HepG2 (cell line): Measurements from ENCODE around the gene GSDME. TPM values are rescaled to one million over a fixed set of nuclear protein-coding genes. Genes with fewer than 3 reads are reported as not detected.

Experiments used
- FOXK1 ChIP-seq: sonication (generic); formaldehyde crosslinking; IDR thresholded peaks from 2 replicates; pipeline ENCODE4 v1.4.0; 2020; ENCODE audit warnings: low read depth, missing genetic modification reagents, borderline replicate concordance
- GABPA ChIP-seq, 2 experiments: IDR thresholded peaks; 2 replicates each; pipeline ENCODE4 v1.6.1; 2011 to 2016; ENCODE audit warnings: low read depth in 2 of 2, low read length in 1 of 2, missing biosample characterization in 1 of 2, missing genetic modification characterization in 1 of 2
- HDAC1 ChIP-seq: sonication (generic); formaldehyde crosslinking; IDR thresholded peaks from 2 replicates; pipeline ENCODE4 v1.5.1; 2020; ENCODE audit warnings: mild to moderate bottlenecking, missing genetic modification reagents
- HHEX ChIP-seq: IDR thresholded peaks from 2 replicates; pipeline ENCODE4 v1.6.1; 2016; ENCODE audit warnings: control low read depth
- HOXA3 ChIP-seq: sonication (generic); formaldehyde crosslinking; IDR thresholded peaks from 2 replicates; pipeline ENCODE4 v1.5.0; 2020; ENCODE audit warnings: missing genetic modification reagents
- IKZF1 ChIP-seq: fragments of 450-650 bp; IDR thresholded peaks from 2 replicates; pipeline ENCODE4 v1.7.1; 2016
- REL ChIP-seq: sonication (generic); formaldehyde crosslinking; conservative IDR thresholded peaks from 2 replicates; pipeline ENCODE4 v1.8.0; 2022; ENCODE audit warnings: mild to moderate bottlenecking, missing genetic modification reagents, moderate library complexity
- SP140L ChIP-seq: sonication (generic); formaldehyde crosslinking; IDR thresholded peaks from 2 replicates; pipeline ENCODE4 v1.4.0; 2020; ENCODE audit warnings: missing genetic modification reagents, borderline replicate concordance
- YY1 ChIP-seq: IDR thresholded peaks from 2 replicates; pipeline ENCODE4 v1.6.1; 2011; ENCODE audit warnings: low read length, low read depth, moderate library complexity, mild to moderate bottlenecking; ENCODE audit not compliant: insufficient read depth, insufficient replicate concordance
- ZMYM2 ChIP-seq: sonication (generic); formaldehyde crosslinking; IDR thresholded peaks from 2 replicates; pipeline ENCODE4 v1.8.0; 2022; ENCODE audit warnings: mild to moderate bottlenecking, missing genetic modification reagents
- ZNF713 ChIP-seq: sonication (generic); formaldehyde crosslinking; IDR thresholded peaks from 2 replicates; pipeline ENCODE4 v1.4.0; 2020; ENCODE audit warnings: mild to moderate bottlenecking, missing genetic modification reagents
- ZSCAN22 ChIP-seq: sonication (generic); formaldehyde crosslinking; IDR thresholded peaks from 2 replicates; pipeline ENCODE4 v1.4.0; 2020; ENCODE audit warnings: mild to moderate bottlenecking, missing genetic modification reagents
- polyA plus RNA-seq, 8 experiments: library from polyadenylated mRNA; depleted of rRNA in 3 of 8; stranded (reverse) in 7 of 8; unstranded in 1 of 8; fragments of >200 nt; fragmentation: Illumina TruSeq in 4 of 8; extraction: Trizol in 4 of 8; gene quantifications; 2 replicates each; pipeline versions ENCODE4 v1.2.1 to v1.2.3, GENCODE V29; 2011 to 2016; ENCODE audit warnings: low read depth in 4 of 8, missing spikeins in 1 of 8, mixed read lengths in 1 of 8; ENCODE audit not compliant: insufficient read depth in 1 of 8
- total RNA-seq, 5 experiments: library from RNA; depleted of rRNA; stranded (reverse); fragments of >200 nt; fragmentation: Illumina TruSeq; extraction: Trizol; gene quantifications; 2 replicates each; pipeline ENCODE4 v1.2.3, GENCODE V29; 2016; ENCODE audit warnings: low read depth in 1 of 5
- TF ChIP-seq, protein P1 (sequence below), 2 experiments: sonication (generic) in 1 of 2; formaldehyde crosslinking in 1 of 2; IDR thresholded peaks; 2 replicates each; pipeline versions ENCODE4 v1.4.0 to v1.6.1; 2018 to 2020; ENCODE audit warnings: missing genetic modification reagents in 2 of 2, borderline replicate concordance in 1 of 2, low read depth in 1 of 2, mild to moderate bottlenecking in 1 of 2, missing biosample characterization in 1 of 2
- TF ChIP-seq, protein P2 (sequence below): IDR thresholded peaks from 2 replicates; pipeline ENCODE4 v1.6.1; 2012; ENCODE audit warnings: low read depth, low read length, improper control_type of control experiment
- TF ChIP-seq, protein P3 (sequence below): sonication (generic); formaldehyde crosslinking; IDR thresholded peaks from 2 replicates; pipeline ENCODE4 v1.8.1; 2022; ENCODE audit warnings: mild to moderate bottlenecking, missing genetic modification reagents
- TF ChIP-seq, protein P4 (sequence below): sonication (generic); formaldehyde crosslinking; IDR thresholded peaks from 2 replicates; pipeline ENCODE4 v1.5.0; 2020; ENCODE audit warnings: mild to moderate bottlenecking, missing genetic modification reagents
- TF ChIP-seq, protein P5 (sequence below): sonication (generic); formaldehyde crosslinking; IDR thresholded peaks from 2 replicates; pipeline ENCODE4 v1.4.0; 2020; ENCODE audit warnings: mild to moderate bottlenecking, missing genetic modification reagents

GSDME gene
- total and polyA plus RNA-seq, 2 of the 13 experiments (the other 11 are each of a cell fraction or from before 2014, with no cell fraction given), result 19.2 to 28.2 TPM

DNA sequence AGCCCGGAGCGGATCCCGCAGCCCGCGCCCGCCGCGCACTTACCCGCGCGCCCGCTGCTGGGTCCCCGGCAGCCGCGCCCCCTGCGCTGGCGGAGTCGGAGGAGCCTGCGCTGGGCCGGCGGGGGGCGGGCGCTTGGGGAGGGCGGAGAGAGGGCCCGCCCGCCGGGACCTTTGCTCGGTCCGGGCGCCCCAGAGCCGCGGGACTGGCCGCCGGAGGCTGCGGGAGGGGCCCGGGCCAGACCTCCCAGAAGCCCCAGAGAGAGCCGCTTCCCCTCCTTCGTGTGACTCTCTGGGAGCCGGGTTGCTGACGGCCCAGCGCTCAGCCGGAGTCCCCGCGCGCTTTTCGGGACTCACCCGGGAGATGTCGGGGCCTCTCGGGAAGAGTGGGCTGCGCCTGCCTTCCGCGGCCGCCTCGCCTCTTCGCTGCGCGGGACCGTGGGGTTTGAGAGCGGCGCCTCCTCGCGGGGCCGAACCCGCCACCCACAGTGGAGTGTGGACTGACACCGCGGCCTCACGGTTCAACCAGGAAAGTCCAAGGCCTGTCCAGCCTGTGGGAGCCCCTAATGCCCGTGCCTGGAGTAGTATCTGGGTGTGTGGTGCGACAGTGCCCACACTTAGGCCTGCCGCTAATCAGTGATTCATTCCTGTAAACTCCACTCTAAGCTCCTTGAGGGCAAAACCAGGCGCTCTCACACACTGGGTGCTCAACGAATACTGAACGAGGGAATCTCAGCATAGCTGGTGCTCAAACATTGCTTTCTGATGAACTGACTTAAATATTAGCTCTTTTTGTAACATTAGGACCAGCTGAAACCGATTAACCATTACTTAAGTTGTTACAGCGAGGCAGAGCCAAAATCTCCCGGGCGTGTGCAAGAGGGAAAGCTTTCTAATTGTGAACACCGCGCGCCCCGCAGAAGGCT, at the start of gene GSDME (continued):
- TF ChIP-seq, protein P1, sequence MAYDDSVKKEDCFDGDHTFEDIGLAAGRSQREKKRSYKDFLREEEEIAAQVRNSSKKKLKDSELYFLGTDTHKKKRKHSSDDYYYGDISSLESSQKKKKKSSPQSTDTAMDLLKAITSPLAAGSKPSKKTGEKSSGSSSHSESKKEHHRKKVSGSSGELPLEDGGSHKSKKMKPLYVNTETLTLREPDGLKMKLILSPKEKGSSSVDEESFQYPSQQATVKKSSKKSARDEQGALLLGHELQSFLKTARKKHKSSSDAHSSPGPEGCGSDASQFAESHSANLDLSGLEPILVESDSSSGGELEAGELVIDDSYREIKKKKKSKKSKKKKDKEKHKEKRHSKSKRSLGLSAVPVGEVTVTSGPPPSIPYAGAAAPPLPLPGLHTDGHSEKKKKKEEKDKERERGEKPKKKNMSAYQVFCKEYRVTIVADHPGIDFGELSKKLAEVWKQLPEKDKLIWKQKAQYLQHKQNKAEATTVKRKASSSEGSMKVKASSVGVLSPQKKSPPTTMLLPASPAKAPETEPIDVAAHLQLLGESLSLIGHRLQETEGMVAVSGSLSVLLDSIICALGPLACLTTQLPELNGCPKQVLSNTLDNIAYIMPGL (CRISPR knock-in tag; IDR thresholded peaks at IDR 0.05; ENCODE audit: borderline replicate concordance in 1 of 2, low read depth in 1 of 2), result peak; percentile 42 to 52; a peak in 2 of 4 replicates
- no peak for TF ChIP-seq HHEX (CRISPR knock-in tag)
- peak; percentile 25; the same call in 1 of the 2 replicates for TF ChIP-seq ZNF713
- TF ChIP-seq HOXA3 (CRISPR knock-in tag), result peak; percentile 26; the same call in 1 of the 2 replicates
- TF ChIP-seq ZSCAN22 (CRISPR knock-in tag), result no peak
- TF ChIP-seq GABPA (IDR thresholded peaks at IDR 0.05; ENCODE audit: low read depth, low read length), result no peak
- TF ChIP-seq GABPA (CRISPR knock-in tag; IDR thresholded peaks at IDR 0.05; ENCODE audit: low read depth), result no peak
- no peak for TF ChIP-seq HDAC1
- no peak for TF ChIP-seq ZMYM2 (CRISPR knock-in tag)
- no peak for TF ChIP-seq FOXK1 (CRISPR knock-in tag)
- TF ChIP-seq, protein P2, sequence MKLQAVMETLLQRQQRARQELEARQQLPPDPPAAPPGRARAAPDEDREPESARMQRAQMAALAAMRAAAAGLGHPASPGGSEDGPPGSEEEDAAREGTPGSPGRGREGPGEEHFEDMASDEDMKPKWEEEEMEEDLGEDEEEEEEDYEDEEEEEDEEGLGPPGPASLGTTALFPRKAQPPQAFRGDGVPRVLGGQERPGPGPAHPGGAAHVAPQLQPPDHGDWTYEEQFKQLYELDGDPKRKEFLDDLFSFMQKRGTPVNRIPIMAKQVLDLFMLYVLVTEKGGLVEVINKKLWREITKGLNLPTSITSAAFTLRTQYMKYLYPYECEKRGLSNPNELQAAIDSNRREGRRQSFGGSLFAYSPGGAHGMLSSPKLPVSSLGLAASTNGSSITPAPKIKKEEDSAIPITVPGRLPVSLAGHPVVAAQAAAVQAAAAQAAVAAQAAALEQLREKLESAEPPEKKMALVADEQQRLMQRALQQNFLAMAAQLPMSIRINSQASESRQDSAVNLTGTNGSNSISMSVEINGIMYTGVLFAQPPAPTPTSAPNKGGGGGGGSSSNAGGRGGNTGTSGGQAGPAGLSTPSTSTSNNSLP, result no peak
- TF ChIP-seq, protein P3, sequence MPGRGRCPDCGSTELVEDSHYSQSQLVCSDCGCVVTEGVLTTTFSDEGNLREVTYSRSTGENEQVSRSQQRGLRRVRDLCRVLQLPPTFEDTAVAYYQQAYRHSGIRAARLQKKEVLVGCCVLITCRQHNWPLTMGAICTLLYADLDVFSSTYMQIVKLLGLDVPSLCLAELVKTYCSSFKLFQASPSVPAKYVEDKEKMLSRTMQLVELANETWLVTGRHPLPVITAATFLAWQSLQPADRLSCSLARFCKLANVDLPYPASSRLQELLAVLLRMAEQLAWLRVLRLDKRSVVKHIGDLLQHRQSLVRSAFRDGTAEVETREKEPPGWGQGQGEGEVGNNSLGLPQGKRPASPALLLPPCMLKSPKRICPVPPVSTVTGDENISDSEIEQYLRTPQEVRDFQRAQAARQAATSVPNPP, result no peak
- TF ChIP-seq, protein P4, sequence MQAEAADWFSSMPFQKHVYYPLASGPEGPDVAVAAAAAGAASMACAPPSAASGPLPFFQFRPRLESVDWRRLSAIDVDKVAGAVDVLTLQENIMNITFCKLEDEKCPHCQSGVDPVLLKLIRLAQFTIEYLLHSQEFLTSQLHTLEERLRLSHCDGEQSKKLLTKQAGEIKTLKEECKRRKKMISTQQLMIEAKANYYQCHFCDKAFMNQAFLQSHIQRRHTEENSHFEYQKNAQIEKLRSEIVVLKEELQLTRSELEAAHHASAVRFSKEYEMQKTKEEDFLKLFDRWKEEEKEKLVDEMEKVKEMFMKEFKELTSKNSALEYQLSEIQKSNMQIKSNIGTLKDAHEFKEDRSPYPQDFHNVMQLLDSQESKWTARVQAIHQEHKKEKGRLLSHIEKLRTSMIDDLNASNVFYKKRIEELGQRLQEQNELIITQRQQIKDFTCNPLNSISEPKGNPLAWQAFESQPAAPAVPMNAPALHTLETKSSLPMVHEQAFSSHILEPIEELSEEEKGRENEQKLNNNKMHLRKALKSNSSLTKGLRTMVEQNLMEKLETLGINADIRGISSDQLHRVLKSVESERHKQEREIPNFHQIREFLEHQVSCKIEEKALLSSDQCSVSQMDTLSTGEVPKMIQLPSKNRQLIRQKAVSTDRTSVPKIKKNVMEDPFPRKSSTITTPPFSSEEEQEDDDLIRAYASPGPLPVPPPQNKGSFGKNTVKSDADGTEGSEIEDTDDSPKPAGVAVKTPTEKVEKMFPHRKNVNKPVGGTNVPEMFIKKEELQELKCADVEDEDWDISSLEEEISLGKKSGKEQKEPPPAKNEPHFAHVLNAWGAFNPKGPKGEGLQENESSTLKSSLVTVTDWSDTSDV (CRISPR knock-in tag), result no peak
- no peak for TF ChIP-seq SP140L (CRISPR knock-in tag)
- no peak for TF ChIP-seq IKZF1
- TF ChIP-seq, protein P5, sequence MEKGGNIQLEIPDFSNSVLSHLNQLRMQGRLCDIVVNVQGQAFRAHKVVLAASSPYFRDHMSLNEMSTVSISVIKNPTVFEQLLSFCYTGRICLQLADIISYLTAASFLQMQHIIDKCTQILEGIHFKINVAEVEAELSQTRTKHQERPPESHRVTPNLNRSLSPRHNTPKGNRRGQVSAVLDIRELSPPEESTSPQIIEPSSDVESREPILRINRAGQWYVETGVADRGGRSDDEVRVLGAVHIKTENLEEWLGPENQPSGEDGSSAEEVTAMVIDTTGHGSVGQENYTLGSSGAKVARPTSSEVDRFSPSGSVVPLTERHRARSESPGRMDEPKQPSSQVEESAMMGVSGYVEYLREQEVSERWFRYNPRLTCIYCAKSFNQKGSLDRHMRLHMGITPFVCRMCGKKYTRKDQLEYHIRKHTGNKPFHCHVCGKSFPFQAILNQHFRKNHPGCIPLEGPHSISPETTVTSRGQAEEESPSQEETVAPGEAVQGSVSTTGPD (CRISPR knock-in tag), result no peak
- TF ChIP-seq REL (CRISPR knock-in tag), result no peak
- no peak for TF ChIP-seq YY1
